Activated naive CD4-positive, alpha-beta T cell treated with anti-CD3 and anti-CD28 coated beads, Interleukin-2, amount 50 U/mL, for 72 hours (primary cell): ENCODE measurements around the gene UQCR11. TPM values are rescaled to one million over a fixed set of nuclear protein-coding genes. Genes with fewer than 3 reads are reported as not detected.
A peak's percentile ranks its signal among the peaks of the same experiment; 100 is the strongest.

Source experiments
- ATAC-seq, 2 donors: fragments of 150-1000 bp; cut with Tn5 transposase; 2 replicates each; pipeline ENCODE4 v1.10.0; 2021; ENCODE audit warnings: mild to moderate bottlenecking in 2 of 2, moderate library complexity in 2 of 2
- DNase-seq, 2 donors: peaks; one replicate each; pipeline ENCODE4 v3.0.0; 2021 to 2022; ENCODE audit warnings: low spot score in 2 of 2
- H3K27ac Mint-ChIP-seq, 2 donors: one replicate each; pipeline ENCODE4 v1.8.0; 2022; ENCODE audit warnings: mild to moderate bottlenecking in 2 of 2, mixed read lengths in 2 of 2
- H3K36me3 Mint-ChIP-seq, 2 donors: one replicate each; pipeline ENCODE4 v1.8.0; 2022; ENCODE audit warnings: mixed read lengths in 2 of 2
- H3K9me3 Mint-ChIP-seq, 2 donors: one replicate each; pipeline ENCODE4 v1.8.0; 2022; ENCODE audit warnings: mixed read lengths in 2 of 2
- total RNA-seq, 2 donors: library from RNA; stranded (reverse); gene quantifications; one replicate each; pipeline ENCODE4 v1.2.3, GENCODE V29; 2022

Gene UQCR11
- 100 to 1,000 TPM; 163 to 193 TPM for total RNA-seq

- Mint-ChIP-seq H3K36me3 (peaks cover 0 to 13% of the 10 kb centered on the region in 2 donors), H3K9me3 (no peaks in the 10 kb centered on the region), H3K27ac (peak within 1 kb of the TSS; percentile 94 to 97)
- ATAC-seq (peak; percentile 89 to 92), DNase-seq (peak; percentile 91 to 95)
Observed at GRCh38 chr19:1605236-1606137, at the start of gene UQCR11. Gene UQCR11, minus strand, starts transcription at chr19:1605462. Its CDS starts 53 bp downstream, at chr19:1605409.

- no peak for DNase-seq
- Mint-ChIP-seq H3K36me3 (peaks cover 0 to 10% of the 10 kb centered on the region in 2 donors), H3K9me3 (no peaks in the 10 kb centered on the region), H3K27ac (peak overlapping the region in 1 of 2 donors; percentile 62)
- no peak for ATAC-seq
Observed at GRCh38 chr19:1654178-1654792, 49.0 kb upstream of the UQCR11 start.

GRCh38 chr19:1653300-1653628 is 48.0 kb upstream of the UQCR11 start:
- H3K27ac Mint-ChIP-seq, result peak overlapping the region; percentile 78 to 92
- no peak for ATAC-seq
- peaks cover 0 to 10% of the 10 kb centered on the region in 2 donors for H3K36me3 Mint-ChIP-seq

GRCh38 chr19:1652471-1653299 is 47.4 kb upstream of the UQCR11 start, which contains the start of gene TCF3:
Gene TCF3, minus strand, starts transcription at chr19:1652615. Its CDS starts 2,367 bp downstream, at chr19:1650248.
- Mint-ChIP-seq H3K27ac (peak within 1 kb of the TSS; percentile 78 to 97), H3K9me3 (no peaks in the 10 kb centered on the region), H3K36me3 (peaks cover 0 to 10% of the 10 kb centered on the region in 2 donors)
- peak; percentile 92 to 95 for ATAC-seq
- DNase-seq, result peak; percentile 99

More at GRCh38 chr19:1653300-1653628, 48.0 kb upstream of the UQCR11 start:
- no peaks in the 10 kb centered on the region for H3K9me3 Mint-ChIP-seq
- no peak for DNase-seq

GRCh38 chr19:1651568-1652291 is 46.5 kb upstream of the UQCR11 start:
- H3K9me3 Mint-ChIP-seq, result no peaks in the 10 kb centered on the region
- DNase-seq, result peak in 1 of 2 donors; percentile 40
- H3K27ac Mint-ChIP-seq, result peak overlapping the region; percentile 64 to 97
- peaks cover 0 to 10% of the 10 kb centered on the region in 2 donors for H3K36me3 Mint-ChIP-seq
- ATAC-seq, result peak in 1 of 2 donors; percentile 4

- ATAC-seq (no peak), DNase-seq (peak in 1 of 2 donors; percentile 52)
- H3K27ac Mint-ChIP-seq, result peak overlapping the region; percentile 64 to 97
- H3K36me3 Mint-ChIP-seq, result peaks cover 0 to 10% of the 10 kb centered on the region in 2 donors
- H3K9me3 Mint-ChIP-seq, result no peaks in the 10 kb centered on the region
Observed at GRCh38 chr19:1650650-1651567, 45.6 kb upstream of the UQCR11 start.

- Mint-ChIP-seq H3K27ac (peak overlapping the region in 1 of 2 donors; percentile 64), H3K36me3 (peaks cover 0 to 10% of the 10 kb centered on the region in 2 donors), H3K9me3 (no peaks in the 10 kb centered on the region)
- no peak for ATAC-seq
- DNase-seq, result no peak
Observed at GRCh38 chr19:1649706-1650649, 44.7 kb upstream of the UQCR11 start.

GRCh38 chr19:1648920-1649541 is 43.8 kb upstream of the UQCR11 start:
- ATAC-seq (no peak), DNase-seq (no peak)
- Mint-ChIP-seq H3K36me3 (peaks cover 0 to 10% of the 10 kb centered on the region in 2 donors), H3K27ac (peak overlapping the region; percentile 18 to 36), H3K9me3 (no peaks in the 10 kb centered on the region)

- Mint-ChIP-seq H3K9me3 (no peaks in the 10 kb centered on the region), H3K36me3 (peaks cover 0 to 10% of the 10 kb centered on the region in 2 donors), H3K27ac (no peak overlapping the region)
- DNase-seq (no peak), ATAC-seq (no peak)
Observed at GRCh38 chr19:1648459-1648849, 43.2 kb upstream of the UQCR11 start.

GRCh38 chr19:1647501-1648458 is 42.5 kb upstream of the UQCR11 start:
- ATAC-seq, result no peak
- DNase-seq, result no peak
- no peak overlapping the region for H3K27ac Mint-ChIP-seq
- no peaks in the 10 kb centered on the region for H3K9me3 Mint-ChIP-seq
- peaks cover 0 to 10% of the 10 kb centered on the region in 2 donors for H3K36me3 Mint-ChIP-seq

GRCh38 chr19:1646659-1647453 is 41.6 kb upstream of the UQCR11 start:
- Mint-ChIP-seq H3K36me3 (peaks cover 0 to 10% of the 10 kb centered on the region in 2 donors), H3K9me3 (no peaks in the 10 kb centered on the region), H3K27ac (no peak overlapping the region)
- ATAC-seq (no peak), DNase-seq (no peak)

- Mint-ChIP-seq H3K27ac (no peak overlapping the region), H3K9me3 (no peaks in the 10 kb centered on the region), H3K36me3 (peaks cover 0 to 9% of the 10 kb centered on the region in 2 donors)
- ATAC-seq (no peak), DNase-seq (no peak)
Observed at GRCh38 chr19:1646149-1646548, 40.9 kb upstream of the UQCR11 start.
